Stimulated activated CD8-positive, alpha-beta memory T cell treated with anti-CD3 and anti-CD28 coated beads, Interleukin-2, amount 100 ng/mL, for 1 hour (primary cell): ENCODE results near the gene NDUFS2.
A peak's percentile ranks its signal among the peaks of the same experiment; 100 is the strongest.
"Not testable (repeated sequence)": the region's sequence is repeated elsewhere in the genome, so short reads cannot be mapped to it uniquely, and the experiment has no call there.

Experiments
- DNase-seq, 2 donors: peaks; one replicate each; pipeline ENCODE4 v3.0.0-alpha.2; 2020; ENCODE audit warnings: low read depth in 2 of 2

NDUFS2 gene

GRCh38 chr1:161219078-161219892 is 17.1 kb downstream of the NDUFS2 start:
- no peak for DNase-seq

- no peak for DNase-seq
Observed at GRCh38 chr1:161220002-161220401, 17.8 kb downstream of the NDUFS2 start.

GRCh38 chr1:161222175-161223019 is 20.2 kb downstream of the NDUFS2 start:
- no peak for DNase-seq

- no peak for DNase-seq
Observed at GRCh38 chr1:161223805-161224694, 21.9 kb downstream of the NDUFS2 start.

DNA sequence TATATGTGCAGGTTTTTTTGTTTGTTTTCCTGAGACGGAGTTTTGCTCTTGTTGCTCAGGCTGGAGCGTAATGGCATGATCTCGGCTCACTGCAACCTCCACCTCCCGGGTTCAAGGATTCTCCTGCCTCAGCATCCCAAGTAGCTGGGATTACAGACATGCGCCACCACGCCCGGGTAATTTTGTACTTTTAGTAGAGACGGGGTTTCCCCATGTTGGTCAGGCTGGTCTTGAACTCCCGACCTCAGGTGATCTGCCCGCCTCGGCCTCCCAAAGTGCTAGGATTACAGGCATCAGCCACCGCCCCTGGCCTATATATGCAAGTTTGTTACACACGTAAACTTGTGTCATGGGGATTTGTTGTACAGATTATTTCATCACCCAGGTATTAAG is 22.5 kb downstream of the NDUFS2 start:
- DNase-seq: not testable (repeated sequence)

GRCh38 chr1:161225178-161225533 is 23.0 kb downstream of the NDUFS2 start:
- no peak for DNase-seq

- DNase-seq: peak; percentile 64 to 76
Observed at GRCh38 chr1:161225534-161226319, 23.6 kb downstream of the NDUFS2 start, which contains the start of gene TOMM40L. TSS of gene TOMM40L (plus strand) at chr1:161226060. CDS start at chr1:161226490, 430 bp downstream.

- DNase-seq: no peak
Observed at GRCh38 chr1:161226320-161226711, 24.1 kb downstream of the NDUFS2 start.

DNA sequence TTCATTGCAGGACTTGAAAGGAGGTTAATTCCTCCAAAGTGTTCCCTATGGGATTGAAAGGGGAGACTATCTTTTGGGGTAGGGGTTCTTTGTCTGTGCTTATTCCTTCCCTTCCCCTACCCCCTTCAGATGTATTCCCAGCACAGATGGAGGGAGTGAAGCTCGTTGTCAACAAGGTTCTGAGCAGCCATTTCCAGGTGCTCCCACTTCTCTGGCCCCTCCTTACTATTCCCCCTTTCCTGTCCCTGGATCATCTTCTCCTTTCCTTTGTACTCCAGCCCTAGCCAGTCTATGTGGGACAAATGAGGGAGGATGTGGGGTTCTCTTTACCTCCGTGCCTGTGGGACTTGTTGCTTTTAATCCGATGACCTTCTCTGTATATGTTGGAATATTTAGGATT is 24.6 kb downstream of the NDUFS2 start:
- no peak for DNase-seq

- peak; percentile 73 to 83 for DNase-seq
Observed at GRCh38 chr1:161227196-161227871, 25.2 kb downstream of the NDUFS2 start.

- DNase-seq: no peak
Observed at GRCh38 chr1:161228032-161228431, 25.9 kb downstream of the NDUFS2 start.

DNA sequence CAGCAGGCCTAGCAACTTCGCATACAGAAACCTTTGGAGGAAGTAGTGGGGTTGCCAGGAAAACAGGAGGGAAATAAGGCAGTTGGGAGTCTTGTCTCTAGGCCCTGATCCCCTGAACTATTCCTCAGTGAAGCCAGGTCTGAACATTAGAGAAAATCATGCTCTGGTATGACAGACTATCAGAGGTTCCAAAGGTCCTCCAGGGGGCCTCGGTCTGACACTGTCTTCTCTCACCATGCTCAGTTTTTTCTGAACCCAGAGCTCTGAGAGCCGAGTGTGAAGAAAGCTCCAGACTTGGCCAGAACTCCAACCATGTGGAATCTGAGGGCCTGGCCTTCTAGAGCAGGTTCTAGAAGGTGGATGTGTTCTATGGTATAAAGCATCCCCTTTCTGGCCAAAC is 27.7 kb downstream of the NDUFS2 start:
- DNase-seq: no peak

DNA sequence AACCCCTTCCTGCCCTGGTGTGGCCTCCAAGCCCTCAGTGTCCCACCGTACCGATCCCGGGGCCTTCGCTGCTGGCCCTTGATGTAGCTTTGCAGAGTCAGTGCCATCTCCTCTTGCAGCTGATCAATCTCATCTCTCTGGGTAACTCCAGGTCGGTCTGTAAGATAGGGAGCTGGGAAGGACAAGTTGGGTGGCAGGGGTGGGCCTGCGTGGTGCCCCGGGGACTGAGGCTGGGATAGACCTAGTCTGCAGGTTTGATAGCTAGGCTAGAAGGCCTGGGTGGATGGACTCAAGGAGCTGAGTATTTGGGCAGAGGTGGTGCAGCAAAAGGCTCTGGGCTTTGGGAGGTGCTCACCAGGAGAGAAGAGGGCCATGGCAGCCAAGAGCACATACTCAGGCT is 28.6 kb downstream of the NDUFS2 start:
- no peak for DNase-seq

DNA sequence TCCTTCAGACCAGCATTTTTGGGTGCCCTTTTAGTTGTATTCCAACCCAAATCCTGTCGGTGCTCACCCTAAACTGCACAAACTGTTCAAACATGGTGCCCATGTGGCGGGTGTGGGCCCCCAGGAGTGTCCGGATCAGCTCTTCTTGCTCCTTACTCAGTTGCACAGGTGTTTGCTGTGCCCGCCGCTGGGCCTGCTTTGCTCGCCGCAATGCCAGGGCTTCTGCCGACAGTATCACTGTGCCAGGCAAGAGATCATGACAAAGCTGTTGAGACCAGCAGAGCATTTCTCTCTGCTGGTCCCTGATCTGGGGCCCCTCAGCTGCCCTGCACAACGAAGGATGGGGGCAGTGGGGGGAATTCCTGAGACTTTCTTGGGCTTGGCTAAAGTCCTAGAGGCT is 30.9 kb downstream of the NDUFS2 start:
- no peak for DNase-seq

GRCh38 chr1:161235957-161236775 is 34.0 kb downstream of the NDUFS2 start:
- DNase-seq: no peak

DNA sequence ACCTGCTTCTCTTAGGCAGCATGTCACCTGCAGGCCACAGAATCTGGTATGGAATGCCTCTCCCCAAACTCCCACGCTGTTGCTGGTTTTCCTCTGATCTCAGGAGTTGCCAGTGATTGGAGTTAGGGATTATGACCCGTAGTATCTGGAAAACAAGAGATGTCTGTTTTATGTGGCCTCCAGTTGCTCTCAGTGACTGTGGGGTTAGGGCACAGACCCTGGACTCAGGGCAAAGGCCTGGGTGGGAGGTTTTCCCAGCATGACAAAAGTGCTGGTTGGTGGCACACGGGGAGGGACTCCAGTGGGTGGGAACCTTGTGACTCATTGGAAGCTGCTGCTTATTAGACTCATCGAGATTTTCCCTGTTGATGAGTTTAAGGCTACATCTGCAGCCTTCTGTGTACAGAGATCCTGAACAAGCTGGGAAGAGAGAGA is 35.9 kb downstream of the NDUFS2 start, which contains the start of gene NR1I3:
Gene NR1I3 (minus strand): TSS at position 165 of the 435 bp plus-strand sequence. CDS start 1,638 bp downstream, outside the sequence.
- DNase-seq: no peak

- no peak for DNase-seq
Observed at GRCh38 chr1:161241682-161242081, 39.5 kb downstream of the NDUFS2 start.

- no peak for DNase-seq
Observed at GRCh38 chr1:161242313-161242712, 40.1 kb downstream of the NDUFS2 start.

DNA sequence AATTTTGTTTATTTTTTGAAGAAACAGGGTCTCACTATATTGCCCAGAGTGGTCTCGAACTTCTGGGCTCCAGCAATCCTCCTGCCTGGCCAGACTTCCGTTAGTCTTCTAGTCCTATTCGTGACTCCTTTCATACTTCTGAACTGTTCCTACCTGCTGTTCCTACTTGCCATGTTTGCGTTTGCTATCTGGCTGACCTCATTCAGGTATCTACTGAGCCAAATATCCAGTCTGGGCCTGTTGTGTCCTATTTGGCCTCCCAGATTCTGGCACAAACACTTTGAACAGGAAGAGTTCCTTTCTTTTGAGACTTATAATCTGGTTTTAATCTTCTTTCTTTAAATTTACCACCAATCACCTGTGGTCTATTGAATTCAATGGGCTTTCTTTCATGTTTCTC is 42.7 kb downstream of the NDUFS2 start:
- DNase-seq: no peak
